ENCODE results near the gene CACNA1B.

The CACNA1B gene

DNA sequence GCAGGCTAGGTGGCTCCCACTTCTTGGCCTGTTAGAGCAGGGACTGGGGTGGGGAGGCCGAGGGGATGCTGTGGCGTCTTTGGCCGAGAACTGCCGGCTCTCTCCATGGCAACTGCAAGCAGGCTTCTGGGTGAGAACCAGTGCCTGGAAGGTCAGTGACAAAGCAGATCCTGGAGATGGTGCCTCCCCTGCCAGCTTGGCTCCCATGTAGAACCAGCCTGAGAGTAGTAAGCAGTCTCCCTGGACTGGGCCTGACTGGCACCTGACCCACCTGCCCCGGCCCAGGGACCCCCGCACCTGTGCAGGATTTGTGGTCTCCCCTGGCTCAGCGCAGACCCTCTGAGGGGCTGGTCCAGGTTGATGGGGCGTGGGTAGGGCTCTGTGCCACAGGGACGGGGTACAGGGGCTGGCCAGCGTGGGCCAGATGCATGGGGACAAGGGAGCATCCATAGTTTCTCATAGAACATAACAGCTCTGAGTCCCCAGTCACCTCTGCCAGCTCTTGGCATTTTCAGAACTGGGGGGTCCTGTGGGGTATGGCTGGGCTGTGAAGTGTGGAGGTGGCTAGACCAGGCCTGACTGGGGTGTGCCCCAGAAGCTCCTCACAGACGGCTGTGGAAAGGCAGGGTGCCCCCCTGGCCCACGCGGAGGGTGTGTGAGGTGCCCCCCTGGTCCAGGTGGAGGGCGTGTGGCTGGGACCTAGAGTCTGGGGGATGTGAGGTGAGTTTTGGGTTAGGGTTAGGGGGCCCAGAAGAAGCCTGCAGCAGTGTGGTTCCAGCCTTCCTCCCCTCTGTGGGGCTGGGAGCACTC is 22.2 kb downstream of the CACNA1B start:
- no peak overlapping the region for H3K4ac ChIP-seq (ENCODE audit: low read depth in 1 of 2, low read length in 2 of 2)
- H3K14ac ChIP-seq (ENCODE audit: low read length in 2 of 2) = no peak overlapping the region
- H3K23ac ChIP-seq (ENCODE audit: low read length in 2 of 2) = no peak overlapping the region
- H4K91ac ChIP-seq (ENCODE audit: low read length) = no peak overlapping the region
- H2BK12ac ChIP-seq (ENCODE audit: low read length in 2 of 2) = no peak overlapping the region
- no peak overlapping the region for H3K4me3 ChIP-seq (ENCODE audit: insufficient read depth in 1 of 2, low read depth in 1 of 2, low read length in 2 of 2)
- WGBS = 86% methylated on average over 12 of the region's 14 CpGs
- no peak overlapping the region for H2BK120ac ChIP-seq (ENCODE audit: low read depth, low read length)
- H2AFZ ChIP-seq (ENCODE audit: low read depth, low read length) = no peak overlapping the region
- no peak overlapping the region for H2BK15ac ChIP-seq (ENCODE audit: low read depth, poor library complexity, severe bottlenecking)
- H3K18ac ChIP-seq (ENCODE audit: low read depth in 1 of 2, low read length in 2 of 2) = no peak overlapping the region
- no peak overlapping the region for H3K4me2 ChIP-seq (ENCODE audit: low read length, poor library complexity, severe bottlenecking)
- no peak for DNase-seq
- no peaks in the 10 kb centered on the region for H3K4me1 ChIP-seq (ENCODE audit: control insufficient read depth, insufficient read depth, low read depth, low read length)
- no peak overlapping the region for H3K9ac ChIP-seq (ENCODE audit: low read length)
- H2BK5ac ChIP-seq (ENCODE audit: low read depth, low read length, poor library complexity, severe bottlenecking) = no peak overlapping the region
- peaks cover 12% of the 10 kb centered on the region for H3K9me3 ChIP-seq (ENCODE audit: control insufficient read depth, low read length)
- H3K27ac ChIP-seq (ENCODE audit: low read length, poor library complexity, severe bottlenecking) = no peak overlapping the region
- H4K8ac ChIP-seq (ENCODE audit: low read length) = no peak overlapping the region
- H2AK5ac ChIP-seq (ENCODE audit: low read length, severe bottlenecking) = no peak overlapping the region
- H3K27me3 ChIP-seq (ENCODE audit: control insufficient read depth in 1 of 2, insufficient read depth in 1 of 2, low read length in 2 of 2) = peaks cover 0 to 2% of the 10 kb centered on the region in 2 experiments
- H3K79me1 ChIP-seq (replicated peaks; ENCODE audit: low read length, poor library complexity, severe bottlenecking) = no peaks in the 10 kb centered on the region
- H3K36me3 ChIP-seq (ENCODE audit: control insufficient read depth in 1 of 2, insufficient read depth in 2 of 2, low read depth in 1 of 2, low read length in 2 of 2) = no peaks in the 10 kb centered on the region

DNA sequence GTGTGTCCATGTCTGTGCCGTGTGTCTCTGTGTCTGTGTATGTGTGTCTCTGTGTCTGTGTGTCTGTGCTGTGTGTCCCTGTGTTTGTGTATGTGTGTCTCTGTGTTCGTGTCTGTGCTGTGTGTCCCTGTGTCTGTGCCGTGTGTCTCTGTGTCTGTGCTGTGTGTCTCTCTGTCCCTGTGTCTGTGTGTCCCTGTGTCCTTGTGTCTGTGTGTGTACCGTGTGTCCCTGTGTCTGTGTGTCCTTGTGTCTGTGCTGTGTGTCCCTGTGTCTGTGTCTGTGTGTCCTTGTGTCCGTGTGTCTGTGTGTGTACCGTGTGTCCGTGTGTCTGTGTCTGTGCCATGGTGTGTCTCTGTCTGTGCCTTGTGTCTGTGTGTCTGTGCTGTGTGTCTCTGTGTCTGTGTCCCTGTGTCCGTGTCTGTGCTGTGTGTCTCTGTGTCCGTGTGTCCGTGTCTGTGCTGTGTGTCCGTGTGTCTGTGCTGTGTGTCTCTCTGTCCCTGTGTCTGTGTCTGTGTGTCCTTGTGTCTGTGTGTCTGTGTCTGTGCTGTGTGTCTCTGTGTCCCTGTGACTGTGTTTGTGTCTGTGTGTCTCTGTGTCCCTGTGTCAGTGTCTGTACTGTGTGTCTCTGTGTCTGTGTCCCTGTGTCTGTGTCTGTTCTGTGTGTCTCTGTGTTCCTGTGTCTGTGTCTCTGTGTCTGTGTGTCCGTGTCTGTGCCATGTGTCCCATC is 23.2 kb downstream of the CACNA1B start:
- no peak overlapping the region for H2BK12ac ChIP-seq (ENCODE audit: low read length in 2 of 2)
- peaks cover 12% of the 10 kb centered on the region for H3K9me3 ChIP-seq (ENCODE audit: control insufficient read depth, low read length)
- H2BK5ac ChIP-seq (ENCODE audit: low read depth, low read length, poor library complexity, severe bottlenecking) = no peak overlapping the region
- H3K9ac ChIP-seq (ENCODE audit: low read length) = no peak overlapping the region
- no peak overlapping the region for H3K23ac ChIP-seq (ENCODE audit: low read length in 2 of 2)
- H4K8ac ChIP-seq (ENCODE audit: low read length) = no peak overlapping the region
- no peak for DNase-seq
- H2AK5ac ChIP-seq (ENCODE audit: low read length, severe bottlenecking) = no peak overlapping the region
- H3K36me3 ChIP-seq (ENCODE audit: control insufficient read depth in 1 of 2, insufficient read depth in 2 of 2, low read depth in 1 of 2, low read length in 2 of 2) = no peaks in the 10 kb centered on the region
- no peak overlapping the region for H2BK120ac ChIP-seq (ENCODE audit: low read depth, low read length)
- no peaks in the 10 kb centered on the region for H3K4me1 ChIP-seq (ENCODE audit: control insufficient read depth, insufficient read depth, low read depth, low read length)
- H3K4me2 ChIP-seq (ENCODE audit: low read length, poor library complexity, severe bottlenecking) = no peak overlapping the region
- H2AFZ ChIP-seq (ENCODE audit: low read depth, low read length) = no peak overlapping the region
- H3K4me3 ChIP-seq (ENCODE audit: insufficient read depth in 1 of 2, low read depth in 1 of 2, low read length in 2 of 2) = no peak overlapping the region
- peaks cover 0 to 2% of the 10 kb centered on the region in 2 experiments for H3K27me3 ChIP-seq (ENCODE audit: control insufficient read depth in 1 of 2, insufficient read depth in 1 of 2, low read length in 2 of 2)
- no peak overlapping the region for H3K18ac ChIP-seq (ENCODE audit: low read depth in 1 of 2, low read length in 2 of 2)
- WGBS = 87% methylated on average over 12 of the region's 12 CpGs
- no peak overlapping the region for H2BK15ac ChIP-seq (ENCODE audit: low read depth, poor library complexity, severe bottlenecking)
- H4K91ac ChIP-seq (ENCODE audit: low read length) = no peak overlapping the region
- H3K4ac ChIP-seq (ENCODE audit: low read depth in 1 of 2, low read length in 2 of 2) = no peak overlapping the region
- H3K79me1 ChIP-seq (replicated peaks; ENCODE audit: low read length, poor library complexity, severe bottlenecking) = no peaks in the 10 kb centered on the region
- no peak overlapping the region for H3K14ac ChIP-seq (ENCODE audit: low read length in 2 of 2)
- H3K27ac ChIP-seq (ENCODE audit: low read length, poor library complexity, severe bottlenecking) = no peak overlapping the region

DNA sequence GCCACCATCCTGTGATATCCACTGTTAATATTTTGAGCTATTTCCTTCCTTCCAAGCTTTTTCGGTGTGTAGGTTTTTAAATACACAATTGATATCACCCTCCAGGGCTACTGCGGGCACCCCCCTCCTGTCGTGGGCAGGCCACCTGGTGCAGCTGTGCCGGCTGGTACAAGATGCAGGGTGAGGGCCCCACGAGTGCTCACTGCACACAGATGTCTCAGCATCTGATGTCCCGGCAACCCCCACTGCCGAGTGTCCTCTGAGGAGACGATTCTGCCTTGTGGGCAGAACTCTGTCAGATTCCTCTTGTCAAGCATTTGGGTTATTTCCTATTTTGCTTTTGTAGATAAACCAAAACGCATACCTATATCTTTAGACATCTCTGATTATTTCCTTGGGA is 25.1 kb downstream of the CACNA1B start:
- Histone ChIP-seq H4K91ac (ENCODE audit: low read length) (no peak overlapping the region), H2BK12ac (ENCODE audit: low read length in 2 of 2) (no peak overlapping the region), H4K8ac (ENCODE audit: low read length) (no peak overlapping the region), H2BK15ac (ENCODE audit: low read depth, poor library complexity, severe bottlenecking) (no peak overlapping the region), H3K27ac (ENCODE audit: low read length, poor library complexity, severe bottlenecking) (no peak overlapping the region), H3K18ac (ENCODE audit: low read depth in 1 of 2, low read length in 2 of 2) (no peak overlapping the region), H3K27me3 (ENCODE audit: control insufficient read depth in 1 of 2, insufficient read depth in 1 of 2, low read length in 2 of 2) (peaks cover 0 to 2% of the 10 kb centered on the region in 2 experiments), H3K4me3 (ENCODE audit: insufficient read depth in 1 of 2, low read depth in 1 of 2, low read length in 2 of 2) (no peak overlapping the region), H3K4me1 (ENCODE audit: control insufficient read depth, insufficient read depth, low read depth, low read length) (no peaks in the 10 kb centered on the region), H3K4me2 (ENCODE audit: low read length, poor library complexity, severe bottlenecking) (no peak overlapping the region), H2BK120ac (ENCODE audit: low read depth, low read length) (no peak overlapping the region), H2AFZ (ENCODE audit: low read depth, low read length) (no peak overlapping the region), H3K79me1 (replicated peaks; ENCODE audit: low read length, poor library complexity, severe bottlenecking) (no peaks in the 10 kb centered on the region), H3K9ac (ENCODE audit: low read length) (no peak overlapping the region), H2BK5ac (ENCODE audit: low read depth, low read length, poor library complexity, severe bottlenecking) (no peak overlapping the region), H3K14ac (ENCODE audit: low read length in 2 of 2) (no peak overlapping the region), H3K23ac (ENCODE audit: low read length in 2 of 2) (no peak overlapping the region), H3K4ac (ENCODE audit: low read depth in 1 of 2, low read length in 2 of 2) (no peak overlapping the region), H2AK5ac (ENCODE audit: low read length, severe bottlenecking) (no peak overlapping the region), H3K36me3 (ENCODE audit: control insufficient read depth in 1 of 2, insufficient read depth in 2 of 2, low read depth in 1 of 2, low read length in 2 of 2) (no peaks in the 10 kb centered on the region), H3K9me3 (ENCODE audit: control insufficient read depth, low read length) (peaks cover 12% of the 10 kb centered on the region)
- DNase-seq = no peak
- WGBS = 78% methylated on average over 8 of the region's 9 CpGs

DNA sequence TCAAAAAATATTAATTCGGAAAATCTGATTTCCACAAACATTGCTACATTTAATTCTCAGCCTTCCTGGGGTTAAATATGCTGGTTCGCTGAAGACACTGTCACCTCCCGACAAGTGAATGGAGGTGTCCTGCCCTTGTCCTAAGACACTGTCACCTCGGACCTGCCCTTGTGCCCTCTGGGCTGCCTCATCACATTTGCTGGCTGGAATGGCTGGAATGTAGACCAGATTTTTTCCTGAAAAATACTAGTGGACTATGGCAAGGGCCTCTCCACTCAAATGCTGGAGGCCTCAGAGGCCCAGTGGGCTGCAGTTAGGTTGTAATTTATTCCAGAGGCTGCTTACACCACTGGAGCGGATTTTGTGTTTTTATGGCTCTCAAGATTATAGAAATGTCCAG is 28.2 kb downstream of the CACNA1B start:
- Histone ChIP-seq H3K4me1 (ENCODE audit: control insufficient read depth, insufficient read depth, low read depth, low read length) (no peaks in the 10 kb centered on the region), H3K27me3 (ENCODE audit: control insufficient read depth in 1 of 2, insufficient read depth in 1 of 2, low read length in 2 of 2) (peaks cover 0 to 2% of the 10 kb centered on the region in 2 experiments), H3K79me1 (replicated peaks; ENCODE audit: low read length, poor library complexity, severe bottlenecking) (no peaks in the 10 kb centered on the region), H3K14ac (ENCODE audit: low read length in 2 of 2) (no peak overlapping the region), H3K18ac (ENCODE audit: low read depth in 1 of 2, low read length in 2 of 2) (no peak overlapping the region), H3K36me3 (ENCODE audit: control insufficient read depth in 1 of 2, insufficient read depth in 2 of 2, low read depth in 1 of 2, low read length in 2 of 2) (no peaks in the 10 kb centered on the region), H2AFZ (ENCODE audit: low read depth, low read length) (no peak overlapping the region), H3K4me2 (ENCODE audit: low read length, poor library complexity, severe bottlenecking) (no peak overlapping the region), H4K91ac (ENCODE audit: low read length) (no peak overlapping the region), H3K9me3 (ENCODE audit: control insufficient read depth, low read length) (peaks cover 5% of the 10 kb centered on the region), H2AK5ac (ENCODE audit: low read length, severe bottlenecking) (no peak overlapping the region), H3K9ac (ENCODE audit: low read length) (no peak overlapping the region), H2BK5ac (ENCODE audit: low read depth, low read length, poor library complexity, severe bottlenecking) (no peak overlapping the region), H3K4ac (ENCODE audit: low read depth in 1 of 2, low read length in 2 of 2) (no peak overlapping the region), H2BK120ac (ENCODE audit: low read depth, low read length) (no peak overlapping the region), H3K4me3 (ENCODE audit: insufficient read depth in 1 of 2, low read depth in 1 of 2, low read length in 2 of 2) (no peak overlapping the region), H3K23ac (ENCODE audit: low read length in 2 of 2) (no peak overlapping the region), H4K8ac (ENCODE audit: low read length) (peak overlapping the region; percentile 4), H2BK15ac (ENCODE audit: low read depth, poor library complexity, severe bottlenecking) (no peak overlapping the region), H3K27ac (ENCODE audit: low read length, poor library complexity, severe bottlenecking) (no peak overlapping the region), H2BK12ac (ENCODE audit: low read length in 2 of 2) (no peak overlapping the region)
- no peak for DNase-seq
- 69% methylated on average over 5 of the region's 5 CpGs for WGBS
